ENCODE data around the gene BARHL2.

BARHL2 gene

DNA sequence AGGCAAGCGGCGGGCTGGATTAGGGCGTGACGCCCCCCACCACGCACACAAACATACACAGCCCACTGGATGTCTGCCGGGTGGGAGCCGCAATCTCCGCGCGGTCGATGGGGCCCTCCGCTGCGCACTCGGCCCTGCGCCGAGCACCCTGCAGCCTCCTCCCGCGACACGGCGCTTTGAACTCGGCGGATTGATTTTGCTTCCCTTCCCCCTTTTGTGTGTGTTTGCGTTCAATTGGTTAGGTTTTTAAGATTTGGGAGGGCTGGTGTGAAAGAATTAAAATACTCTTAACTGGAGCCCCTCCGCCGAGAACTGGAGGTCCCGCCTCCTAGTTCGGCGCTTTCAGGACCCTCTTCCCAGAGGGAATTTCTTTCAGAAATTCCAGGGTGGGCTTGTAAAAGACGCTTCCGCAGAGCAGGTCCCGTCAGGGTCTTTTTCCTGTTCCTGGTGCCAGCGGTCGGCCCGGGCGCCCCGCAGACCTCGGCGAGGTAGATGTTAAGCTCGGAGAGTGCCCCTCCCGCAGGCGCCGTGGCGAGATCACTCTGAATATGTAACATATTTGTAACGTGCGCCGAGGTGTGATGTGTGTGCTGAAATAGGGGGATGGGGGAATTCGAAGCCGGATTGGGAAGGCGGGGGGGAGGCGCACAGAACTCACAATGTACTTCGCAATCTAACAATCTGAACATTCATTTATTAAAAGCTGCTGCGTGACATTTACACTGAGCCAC lies 8.0 kb upstream of the BARHL2 start:
- DNase-seq (ENCODE audit: low read depth in 1 of 2, low spot score in 1 of 2) = no peak

DNA sequence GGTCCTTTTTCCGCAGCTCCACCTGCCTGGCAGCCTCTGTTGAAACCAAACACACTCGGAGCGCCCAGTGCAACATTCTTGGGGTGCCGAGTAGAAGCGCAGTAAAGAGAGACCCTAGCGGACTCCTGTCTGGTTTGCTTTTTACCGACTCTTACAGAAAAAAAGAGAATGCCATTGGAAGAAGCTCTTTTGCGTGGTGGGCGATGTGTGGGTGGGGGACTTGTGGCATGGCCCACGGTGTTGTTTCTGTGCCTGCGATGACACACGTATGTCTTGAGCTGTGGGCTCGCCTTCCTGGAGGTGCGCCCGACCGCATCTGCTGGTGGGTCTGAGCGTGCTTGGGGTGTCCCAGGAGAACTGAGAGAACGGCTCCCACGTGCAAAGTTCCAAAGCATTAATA lies 7.3 kb upstream of the BARHL2 start:
- no peak for DNase-seq (ENCODE audit: low read depth in 1 of 2, low spot score in 1 of 2)

GRCh38 chr1:90723590-90724108 lies 6.5 kb upstream of the BARHL2 start:
- no peak for DNase-seq (ENCODE audit: low read depth in 1 of 2, low spot score in 1 of 2)

DNA sequence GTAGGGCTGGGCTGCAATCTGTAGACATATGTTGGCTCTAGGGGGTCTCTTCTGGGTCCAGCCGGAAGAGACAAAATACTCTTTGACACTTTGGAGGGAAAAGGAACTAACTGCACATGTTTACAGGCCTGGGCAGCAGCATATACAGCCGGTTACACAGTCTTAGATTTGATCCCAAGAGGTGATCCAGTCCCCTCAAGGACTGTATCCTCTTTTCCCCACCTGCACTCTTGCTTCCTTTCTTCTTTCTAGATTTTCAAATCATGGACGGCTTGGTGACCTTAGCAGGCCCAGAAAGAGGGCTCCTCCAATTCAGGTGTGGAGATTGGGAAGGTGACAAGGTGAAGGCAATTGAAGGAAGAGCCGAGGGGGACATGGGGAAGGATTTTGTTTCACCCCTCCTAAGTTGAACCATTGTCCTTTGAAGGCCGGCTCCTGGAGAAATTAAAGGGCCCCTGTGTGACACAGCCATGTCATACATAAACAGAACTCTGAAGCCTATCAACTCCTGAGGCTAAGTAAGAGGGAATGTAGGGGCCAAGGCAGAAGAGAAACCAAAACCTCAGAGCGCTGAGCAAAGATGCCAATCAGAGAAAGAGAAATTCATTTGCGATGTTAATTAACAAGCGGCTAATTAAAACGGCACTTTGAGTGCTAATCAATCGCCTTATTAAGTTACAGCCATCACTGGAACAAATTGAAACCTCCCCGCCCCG lies 5.9 kb upstream of the BARHL2 start:
- DNase-seq (ENCODE audit: low read depth in 1 of 2, low spot score in 1 of 2) = no peak

DNA sequence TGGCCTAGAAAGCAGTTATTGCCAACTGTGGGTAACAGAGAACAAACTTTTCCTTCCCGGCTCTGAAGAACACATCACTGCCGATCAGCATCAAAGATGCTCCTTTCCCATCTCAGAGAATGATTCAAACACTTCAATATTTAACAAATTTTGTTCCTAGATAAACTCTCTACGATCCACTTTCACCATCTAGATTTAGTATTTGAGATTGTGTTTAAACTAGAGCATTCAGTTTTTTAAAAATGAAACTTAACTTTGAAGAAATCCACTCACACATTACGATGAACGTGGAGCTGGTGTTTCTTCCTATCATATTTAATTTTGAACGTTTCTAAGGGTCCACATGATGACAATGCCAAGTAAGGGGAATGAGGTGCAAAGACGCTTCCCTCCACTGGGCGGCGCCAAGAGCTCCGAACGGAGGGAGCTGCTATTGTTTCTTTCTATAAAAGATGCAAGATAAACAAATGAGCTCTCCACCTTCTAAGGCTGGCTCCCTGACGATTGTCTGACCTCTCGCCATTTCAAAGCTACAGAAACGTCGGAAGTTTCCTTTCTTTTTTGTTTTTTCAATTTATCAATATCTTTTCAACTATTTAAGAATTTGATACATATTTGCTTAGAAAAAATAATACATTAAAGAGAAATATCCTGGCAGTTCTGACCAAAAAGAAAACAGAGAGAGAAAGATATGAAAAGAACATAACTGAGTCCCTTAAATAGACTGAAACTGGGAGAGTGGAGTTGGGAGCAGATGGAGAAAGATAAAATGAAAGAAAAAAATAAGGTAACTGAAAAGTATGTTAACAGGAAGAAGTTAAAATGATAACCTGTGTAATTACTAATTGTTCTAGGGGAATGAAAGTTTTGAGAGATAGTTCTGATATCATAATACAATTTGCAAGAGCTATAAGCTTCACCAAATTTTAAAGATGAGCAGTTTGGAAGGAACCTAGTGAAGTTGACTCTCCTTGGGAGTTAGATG lies 4.4 kb upstream of the BARHL2 start:
- DNase-seq (ENCODE audit: low read depth in 1 of 2, low spot score in 1 of 2) = peak in 1 of 2 donors; percentile 21

DNA sequence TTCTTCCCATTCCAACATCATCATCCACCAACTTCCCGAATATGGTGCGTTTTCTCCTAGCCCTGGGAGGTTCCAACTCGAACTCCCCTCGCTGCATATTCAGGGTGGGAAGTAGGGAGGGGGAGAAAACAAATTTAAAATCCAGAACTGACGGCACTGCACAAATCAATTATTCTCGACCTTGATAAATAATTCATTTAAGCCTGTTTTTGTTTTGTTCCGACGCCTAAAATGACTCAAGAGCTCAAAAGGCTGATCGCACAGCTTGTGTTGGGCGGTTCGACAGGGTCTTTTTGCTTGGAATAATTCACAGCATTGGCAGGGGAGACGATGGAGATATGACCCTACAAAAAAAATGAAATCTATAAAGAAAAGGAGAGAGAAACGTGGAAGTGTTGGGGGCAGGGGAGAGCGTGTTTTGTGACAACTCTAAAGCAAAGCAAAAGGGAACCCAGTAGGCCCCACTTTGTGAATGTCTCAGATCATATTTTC lies 3.1 kb upstream of the BARHL2 start:
- no peak for DNase-seq (ENCODE audit: low read depth in 1 of 2, low spot score in 1 of 2)

- no peak for DNase-seq (ENCODE audit: low read depth in 1 of 2, low spot score in 1 of 2)
Observed at GRCh38 chr1:90719330-90720144, 2.4 kb upstream of the BARHL2 start.

- no peak for DNase-seq (ENCODE audit: low read depth in 1 of 2, low spot score in 1 of 2)
Observed at GRCh38 chr1:90718411-90719329, 1.6 kb upstream of the BARHL2 start.

DNA sequence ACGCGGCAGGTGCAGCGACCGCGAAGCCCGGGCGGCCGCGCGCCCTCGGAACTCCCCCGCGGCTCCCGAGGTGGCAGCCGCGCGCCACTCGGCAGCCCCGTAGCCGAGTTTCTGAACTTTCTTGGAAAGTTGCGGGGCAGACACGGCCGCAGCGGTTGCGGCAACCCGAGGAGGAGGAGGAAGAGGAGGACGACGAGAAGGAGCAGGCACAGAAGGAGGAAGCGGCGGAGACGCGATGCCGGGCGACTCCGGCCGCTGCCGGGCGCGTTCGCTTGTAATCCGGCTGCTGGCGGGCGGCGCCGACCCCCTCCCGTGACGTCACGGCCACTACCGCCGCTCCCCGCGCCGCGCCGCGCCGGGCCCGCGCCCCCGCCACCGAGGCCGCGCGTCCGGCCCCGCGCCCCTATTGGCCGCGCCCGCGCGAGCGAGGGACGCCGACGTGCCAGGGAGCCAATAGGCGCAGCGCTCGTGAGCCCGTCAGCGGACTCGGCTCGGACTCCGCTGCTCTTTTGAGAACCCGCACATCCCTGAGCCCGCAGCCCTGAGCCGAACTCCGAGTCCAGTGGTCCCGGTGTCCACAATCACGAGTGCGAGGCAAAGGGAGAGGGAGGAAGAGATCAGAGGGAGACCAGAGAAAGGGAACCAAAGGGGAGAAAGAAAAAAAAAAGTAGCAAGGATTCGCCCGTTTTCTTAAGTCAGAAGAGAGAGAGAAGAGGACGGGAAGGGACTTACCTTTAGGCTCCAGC lies 736 bp upstream of the BARHL2 start:
- DNase-seq (ENCODE audit: low read depth in 1 of 2, low spot score in 1 of 2) = no peak

GRCh38 chr1:90717356-90717664 lies 208 bp upstream of the BARHL2 start:
- DNase-seq (ENCODE audit: low read depth in 1 of 2, low spot score in 1 of 2) = no peak

DNA sequence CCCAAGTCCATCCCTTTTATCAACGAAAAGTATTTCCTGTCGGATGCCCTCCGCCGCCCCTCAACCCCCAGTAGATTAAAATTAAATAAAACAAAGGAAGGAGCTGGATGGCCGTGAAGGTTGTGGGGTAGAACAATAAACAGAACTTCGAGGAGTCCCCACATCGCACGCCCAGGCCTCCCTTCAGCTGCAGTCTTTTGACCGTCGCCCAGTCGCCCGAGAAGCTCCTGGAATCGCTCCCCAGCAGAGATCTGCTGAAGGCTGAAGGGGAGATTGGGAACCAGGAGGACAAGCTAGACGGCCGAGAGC lies 905 bp downstream of the BARHL2 start:
- DNase-seq (ENCODE audit: low read depth in 1 of 2, low spot score in 1 of 2) = no peak

DNA sequence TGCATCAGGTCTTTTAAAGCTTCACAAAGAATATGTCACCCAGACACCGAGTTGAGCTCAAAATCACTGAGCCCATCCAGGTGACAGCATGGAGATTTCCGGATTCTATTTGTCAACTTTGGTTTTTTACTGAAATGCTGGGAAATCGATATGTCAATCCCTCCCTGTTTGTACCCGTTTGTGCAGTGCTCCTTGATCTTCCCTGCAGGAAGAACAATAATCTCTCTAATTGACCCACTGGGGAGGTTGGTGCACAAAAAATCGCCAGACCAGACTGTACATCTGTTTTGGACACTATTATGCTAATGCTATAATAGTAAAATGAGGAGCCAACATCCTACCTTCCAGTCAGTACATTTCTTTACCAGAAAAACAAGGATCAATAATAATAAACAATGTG lies 1.8 kb downstream of the BARHL2 start:
- DNase-seq (ENCODE audit: low read depth in 1 of 2, low spot score in 1 of 2) = no peak

- DNase-seq (ENCODE audit: low read depth in 1 of 2, low spot score in 1 of 2) = no peak
Observed at GRCh38 chr1:90714521-90714951, 2.6 kb downstream of the BARHL2 start.

DNA sequence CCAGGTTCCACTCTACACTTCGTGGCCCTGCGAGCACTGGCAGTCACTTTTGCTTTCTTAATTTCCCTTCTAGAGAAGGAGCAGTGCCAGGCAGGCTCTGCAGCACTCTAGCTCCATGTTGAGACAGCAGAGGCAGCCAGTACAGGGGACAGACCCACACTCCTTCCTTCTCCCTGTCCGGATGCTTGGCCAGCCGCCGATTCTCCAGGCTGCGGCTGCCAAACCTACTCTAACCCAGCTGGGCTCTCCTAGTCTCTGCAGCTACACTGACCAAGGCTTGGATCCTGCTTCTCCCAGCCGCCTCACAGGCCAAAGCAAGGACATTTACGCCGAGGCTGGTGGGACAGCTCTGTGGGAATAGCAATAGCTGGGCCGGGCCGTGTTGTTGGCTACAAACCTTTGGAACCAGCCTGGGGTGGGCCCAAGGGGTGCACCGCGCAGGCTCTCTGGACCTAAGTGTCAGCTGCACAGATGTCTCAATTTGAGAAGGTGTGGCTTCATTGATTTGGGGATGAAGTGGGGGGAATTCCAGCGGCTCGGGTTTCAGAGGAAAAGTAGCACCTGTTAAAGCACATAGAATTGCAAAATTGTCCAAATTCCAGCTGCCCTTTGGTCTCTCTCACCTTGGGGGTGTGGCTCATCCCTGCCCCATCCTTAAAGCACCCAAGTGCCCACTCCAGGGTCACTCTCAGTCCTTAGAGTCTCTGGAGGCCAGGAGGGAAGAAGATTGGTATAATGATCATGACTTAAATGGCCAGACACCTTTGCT lies 3.2 kb downstream of the BARHL2 start:
- DNase-seq (ENCODE audit: low read depth in 1 of 2, low spot score in 1 of 2) = no peak

GRCh38 chr1:90712915-90713730 lies 4.0 kb downstream of the BARHL2 start:
- DNase-seq (ENCODE audit: low read depth in 1 of 2, low spot score in 1 of 2) = no peak

- DNase-seq (ENCODE audit: low read depth in 1 of 2, low spot score in 1 of 2) = no peak
Observed at GRCh38 chr1:90712153-90712856, 4.8 kb downstream of the BARHL2 start.

- no peak for DNase-seq (ENCODE audit: low read depth in 1 of 2, low spot score in 1 of 2)
Observed at GRCh38 chr1:90711696-90712095, 5.4 kb downstream of the BARHL2 start.
